ENCODE data around the gene PPP2R5C.

DNA sequence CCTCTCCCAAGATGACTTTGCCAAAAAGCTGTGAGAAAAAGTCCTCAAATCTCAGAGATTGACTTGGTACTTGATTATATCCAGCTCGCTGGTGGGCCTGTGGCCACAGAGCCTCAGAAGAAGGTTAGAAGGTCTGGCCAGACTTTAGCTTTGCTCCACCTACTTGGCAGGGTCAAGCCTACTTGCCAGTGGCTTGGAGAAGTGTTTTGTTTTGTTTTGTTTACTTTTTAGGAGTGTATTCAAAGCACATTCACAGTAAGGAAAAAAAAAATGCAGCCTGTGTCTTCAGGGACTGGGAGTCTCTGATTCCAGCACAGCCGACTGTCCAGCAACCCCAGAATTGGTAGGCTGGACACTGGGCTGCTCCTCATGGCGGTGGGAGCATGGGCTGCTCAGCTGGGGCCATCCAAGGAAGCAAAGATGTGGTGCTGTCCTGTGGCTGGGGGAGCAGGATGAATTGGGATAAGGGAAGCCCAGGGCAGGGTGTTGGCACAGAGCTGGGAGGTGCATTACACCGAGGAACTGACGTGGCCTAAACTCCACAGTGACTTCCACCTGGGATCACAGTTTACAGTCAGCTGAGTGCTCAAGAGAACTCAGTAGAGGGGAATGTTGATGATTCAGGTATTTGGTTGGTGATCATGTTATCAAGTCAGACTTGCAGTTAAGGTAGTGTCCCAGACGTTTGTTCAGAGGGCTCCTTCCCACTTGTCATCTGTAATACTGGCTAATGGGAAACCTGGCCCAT is 73.5 kb downstream of the PPP2R5C start:
- TF ChIP-seq, protein P1, sequence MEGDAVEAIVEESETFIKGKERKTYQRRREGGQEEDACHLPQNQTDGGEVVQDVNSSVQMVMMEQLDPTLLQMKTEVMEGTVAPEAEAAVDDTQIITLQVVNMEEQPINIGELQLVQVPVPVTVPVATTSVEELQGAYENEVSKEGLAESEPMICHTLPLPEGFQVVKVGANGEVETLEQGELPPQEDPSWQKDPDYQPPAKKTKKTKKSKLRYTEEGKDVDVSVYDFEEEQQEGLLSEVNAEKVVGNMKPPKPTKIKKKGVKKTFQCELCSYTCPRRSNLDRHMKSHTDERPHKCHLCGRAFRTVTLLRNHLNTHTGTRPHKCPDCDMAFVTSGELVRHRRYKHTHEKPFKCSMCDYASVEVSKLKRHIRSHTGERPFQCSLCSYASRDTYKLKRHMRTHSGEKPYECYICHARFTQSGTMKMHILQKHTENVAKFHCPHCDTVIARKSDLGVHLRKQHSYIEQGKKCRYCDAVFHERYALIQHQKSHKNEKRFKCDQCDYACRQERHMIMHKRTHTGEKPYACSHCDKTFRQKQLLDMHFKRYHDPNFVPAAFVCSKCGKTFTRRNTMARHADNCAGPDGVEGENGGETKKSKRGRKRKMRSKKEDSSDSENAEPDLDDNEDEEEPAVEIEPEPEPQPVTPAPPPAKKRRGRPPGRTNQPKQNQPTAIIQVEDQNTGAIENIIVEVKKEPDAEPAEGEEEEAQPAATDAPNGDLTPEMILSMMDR (IDR thresholded peaks at IDR 0.05), result no peak
- TF ChIP-seq EP300 (IDR thresholded peaks at IDR 0.05; ENCODE audit: low read depth) (no peak), POLR2AphosphoS5 (IDR thresholded peaks at IDR 0.05) (no peak), POLR2A (IDR thresholded peaks at IDR 0.05) (no peak)

Data from transverse colon (tissue), 4 donors.